Measurements from ENCODE around the gene SYCE3.

- TF ChIP-seq, protein P1, sequence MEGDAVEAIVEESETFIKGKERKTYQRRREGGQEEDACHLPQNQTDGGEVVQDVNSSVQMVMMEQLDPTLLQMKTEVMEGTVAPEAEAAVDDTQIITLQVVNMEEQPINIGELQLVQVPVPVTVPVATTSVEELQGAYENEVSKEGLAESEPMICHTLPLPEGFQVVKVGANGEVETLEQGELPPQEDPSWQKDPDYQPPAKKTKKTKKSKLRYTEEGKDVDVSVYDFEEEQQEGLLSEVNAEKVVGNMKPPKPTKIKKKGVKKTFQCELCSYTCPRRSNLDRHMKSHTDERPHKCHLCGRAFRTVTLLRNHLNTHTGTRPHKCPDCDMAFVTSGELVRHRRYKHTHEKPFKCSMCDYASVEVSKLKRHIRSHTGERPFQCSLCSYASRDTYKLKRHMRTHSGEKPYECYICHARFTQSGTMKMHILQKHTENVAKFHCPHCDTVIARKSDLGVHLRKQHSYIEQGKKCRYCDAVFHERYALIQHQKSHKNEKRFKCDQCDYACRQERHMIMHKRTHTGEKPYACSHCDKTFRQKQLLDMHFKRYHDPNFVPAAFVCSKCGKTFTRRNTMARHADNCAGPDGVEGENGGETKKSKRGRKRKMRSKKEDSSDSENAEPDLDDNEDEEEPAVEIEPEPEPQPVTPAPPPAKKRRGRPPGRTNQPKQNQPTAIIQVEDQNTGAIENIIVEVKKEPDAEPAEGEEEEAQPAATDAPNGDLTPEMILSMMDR (IDR thresholded peaks at IDR 0.05 in 2 of 3, conservative IDR thresholded peaks at IDR 0.05 in 1 of 3; ENCODE audit: insufficient read depth in 2 of 3, low read depth in 1 of 3, low read length in 3 of 3) = no peak
- TF ChIP-seq STAT6 (CRISPR knock-in tag; IDR thresholded peaks at IDR 0.05) (no peak), ZNF24 (IDR thresholded peaks at IDR 0.05) (no peak), SMAD3 (CRISPR knock-in tag; conservative IDR thresholded peaks at IDR 0.05) (no peak), JUND (IDR thresholded peaks at IDR 0.05; ENCODE audit: borderline replicate concordance, low read depth, low read length) (no peak), JUND (tag; IDR thresholded peaks at IDR 0.05; ENCODE audit: borderline replicate concordance, low read depth, low read length) (no peak), BRD4 (IDR thresholded peaks at IDR 0.05) (no peak), PRPF4 (IDR thresholded peaks at IDR 0.05; ENCODE audit: insufficient read depth, low read depth, low read length, poor library complexity, severe bottlenecking) (no peak), PHB (CRISPR knock-in tag; IDR thresholded peaks at IDR 0.05) (no peak), RAD21 (CRISPR knock-in tag; conservative IDR thresholded peaks at IDR 0.05 in 1 of 2, IDR thresholded peaks at IDR 0.05 in 1 of 2) (no peak), SP1 (CRISPR knock-in tag; IDR thresholded peaks at IDR 0.05) (no peak), MECOM (CRISPR knock-in tag; IDR thresholded peaks at IDR 0.05) (no peak), PYGO2 (tag; IDR thresholded peaks at IDR 0.05) (no peak), KDM1A (IDR thresholded peaks at IDR 0.05) (no peak), POLR2AphosphoS5 (IDR thresholded peaks at IDR 0.05; ENCODE audit: control insufficient read depth, insufficient read depth, low read depth, low read length) (no peak)
These were observed 41.8 kb downstream of the SYCE3 start for GRCh38 chr22:50520826-50521453.

All from K562 (cell line).